Adrenal gland (tissue), 12 donors: ENCODE results near the gene LHX5. TPM values are rescaled to one million over a fixed set of nuclear protein-coding genes. Genes with fewer than 3 reads are reported as not detected.

ENCODE experiments used
- DNase-seq, 7 donors: peaks; one replicate each; pipeline ENCODE4 v3.0.0-alpha.2; 2019 to 2020
- H3K27ac ChIP-seq, 5 donors: fragments of 200-600 bp; sonication (generic) in 4 of 5; 1 replicate in 3 of 5; 2 replicates in 2 of 5; pipeline versions ENCODE4 v1.5.1 to v1.8.0; 2016 to 2020; ENCODE audit warnings: mild to moderate bottlenecking in 1 of 5
- H3K27me3 ChIP-seq: fragments of 200-600 bp; 2 replicates; pipeline ENCODE4 v1.8.0; 2021
- H3K36me3 ChIP-seq, 2 donors: fragments of 200-600 bp; replicated peaks in 1 of 2; 1 replicate in 1 of 2; 2 replicates in 1 of 2; pipeline versions ENCODE4 v1.5.1 to v1.8.0; 2018 to 2022
- H3K4me1 ChIP-seq, 2 donors: fragments of 200-600 bp; replicated peaks in 1 of 2; 1 replicate in 1 of 2; 2 replicates in 1 of 2; pipeline versions ENCODE4 v1.5.1 to v1.8.0; 2018 to 2021
- H3K4me3 ChIP-seq, 4 donors: fragments of 200-600 bp; sonication (generic) in 3 of 4; one replicate each; pipeline ENCODE4 v1.5.1; 2016 to 2018
- H3K9me3 ChIP-seq, 3 donors: fragments of 200-600 bp; sonication (generic) in 1 of 3; replicated peaks in 1 of 3; 1 replicate in 2 of 3; 2 replicates in 1 of 3; pipeline versions ENCODE4 v1.5.1 to v1.8.0; 2016 to 2021
- CTCF ChIP-seq, 6 experiments: fragments of 450-650 bp in 4 of 6; fragments of 200-600 bp in 2 of 6; sonication (generic) in 1 of 6; IDR thresholded peaks; 1 replicate in 5 of 6; 2 replicates in 1 of 6; pipeline versions ENCODE4 v1.5.1 to v1.8.0; 2016 to 2021; ENCODE audit warnings: antibody characterized with exemption in 6 of 6, mild to moderate bottlenecking in 2 of 6, moderate library complexity in 1 of 6
- POLR2A ChIP-seq, 2 donors: fragments of 450-650 bp; IDR thresholded peaks; one replicate each; pipeline ENCODE4 v1.6.1; 2017; ENCODE audit warnings: antibody characterized with exemption in 2 of 2, mild to moderate bottlenecking in 2 of 2, moderate library complexity in 1 of 2
- WGBS, 4 donors: extraction: QIAGEN DNeasy Blood & Tissue Kit in 2 of 4; methylation state at CpG; one replicate each; pipeline versions ENCODE4 v1.1.5 to v1.1.7; 2013 to 2017; 5-methylcytosine and 5-hydroxymethylcytosine counted together
- intact Hi-C, 2 donors: fragments of 100-400 bp; cut with DNase I; formaldehyde crosslinking; loops; one replicate each; pipeline versions ENCODE4 v1.14.1 to v1.15.0; 2022 to 2023
- polyA plus RNA-seq, 3 donors: library from polyadenylated mRNA; stranded (reverse); fragments of 200-250 nt in 2 of 3; fragments of 350-450 nt in 1 of 3; fragmentation: Illumina TruSeq in 1 of 3; extraction: RNeasy Lipid Tissue Mini Kit (QIAGEN cat#74804) in 1 of 3; gene quantifications; one replicate each; pipeline ENCODE4 v1.2.3, GENCODE V29; 2013 to 2014
- total RNA-seq, 9 donors: library from RNA; depleted of rRNA in 4 of 9; stranded (reverse); fragments of >200 nt in 4 of 9; fragments of 120-200 nt in 1 of 9; fragmentation: NEBNext Ultra II Directional in 1 of 9; extraction: Animal tissue kit (Norgen Biotek cat#: 25700) in 1 of 9; gene quantifications; one replicate each; pipeline versions ENCODE4 v1.1.0 to v1.2.4, GENCODE V29; 2013 to 2023
- donor health status: healthy with polysubstance abuse.
- donor health status: Bipolar disorder and iron deficiency.
- donor health status: DM: yes; HTN: yes; CAD: no.
- donor health status: DM: no; HTN: no; CAD: no.
- donor health status: DM: no; HTN: no; CAD: no.
- donor health status: DM: yes; HTN: yes; CAD: no.

LHX5 gene
- total and polyA plus RNA-seq, 12 donors: not detected

GRCh38 chr12:113512568-113512967, 40.9 kb upstream of the LHX5 start:
- no peaks in the 10 kb centered on the region for H3K9me3 ChIP-seq
- peaks cover 34% of the 10 kb centered on the region for H3K27me3 ChIP-seq
- H3K4me3 ChIP-seq: no peak overlapping the region
- H3K4me1 ChIP-seq: no peaks in the 10 kb centered on the region
- H3K36me3 ChIP-seq: no peaks in the 10 kb centered on the region
- DNase-seq: no peak
- WGBS, 4 donors: 13 to 18% (median 18%) methylated on average over 3 of the region's 3 CpGs; no CpG with 5 or more reads in 1 of the 4 donors
- no peak for TF ChIP-seq CTCF (IDR thresholded peaks at IDR 0.05)
- TF ChIP-seq POLR2A (IDR thresholded peaks at IDR 0.05): no peak
- intact Hi-C loops: no loop called here
- H3K27ac ChIP-seq: no peak overlapping the region

GRCh38 chr12:113506867-113507266, 35.2 kb upstream of the LHX5 start:
- Histone ChIP-seq H3K36me3 (no peaks in the 10 kb centered on the region), H3K27ac (no peak overlapping the region), H3K9me3 (no peaks in the 10 kb centered on the region), H3K4me1 (no peaks in the 10 kb centered on the region), H3K27me3 (peaks cover 7% of the 10 kb centered on the region), H3K4me3 (no peak overlapping the region)
- DNase-seq: no peak
- WGBS, 4 donors: 40 to 64% (median 45%) methylated on average over 1 to 2 of the region's 2 CpGs
- intact Hi-C loops: no loop called here
- TF ChIP-seq CTCF (IDR thresholded peaks at IDR 0.05) (no peak), POLR2A (IDR thresholded peaks at IDR 0.05) (no peak)

GRCh38 chr12:113505941-113506340, 34.3 kb upstream of the LHX5 start:
- no peak overlapping the region for H3K4me3 ChIP-seq
- intact Hi-C loops: no loop called here
- no peaks in the 10 kb centered on the region for H3K4me1 ChIP-seq
- H3K9me3 ChIP-seq: no peaks in the 10 kb centered on the region
- no peak for DNase-seq
- WGBS, 4 donors: 38 to 55% (median 47%) methylated on average over 7 of the region's 7 CpGs
- peaks cover 12% of the 10 kb centered on the region for H3K27me3 ChIP-seq
- no peaks in the 10 kb centered on the region for H3K36me3 ChIP-seq
- TF ChIP-seq POLR2A (IDR thresholded peaks at IDR 0.05) (no peak), CTCF (IDR thresholded peaks at IDR 0.05) (no peak)
- H3K27ac ChIP-seq: no peak overlapping the region

GRCh38 chr12:113504917-113505316, 33.2 kb upstream of the LHX5 start:
- intact Hi-C loops: no loop called here

More at GRCh38 chr12:113504917-113505316, 33.2 kb upstream of the LHX5 start:
- TF ChIP-seq CTCF (IDR thresholded peaks at IDR 0.05) (no peak), POLR2A (IDR thresholded peaks at IDR 0.05) (no peak)
- Histone ChIP-seq H3K9me3 (no peaks in the 10 kb centered on the region), H3K27me3 (peaks cover 16% of the 10 kb centered on the region), H3K27ac (no peak overlapping the region), H3K36me3 (no peaks in the 10 kb centered on the region), H3K4me3 (no peak overlapping the region), H3K4me1 (no peaks in the 10 kb centered on the region)
- 74 to 84% (median 77%) methylated on average over 8 of the region's 8 CpGs for WGBS, 4 donors
- DNase-seq: no peak
